Tibial nerve (tissue), 4 donors: Measurements from ENCODE around the gene WAPL. TPM values are rescaled to one million over a fixed set of nuclear protein-coding genes. Genes with fewer than 3 reads are reported as not detected.

Source experiments
- DNase-seq, 2 donors: peaks; one replicate each; pipeline ENCODE4 v3.0.0-alpha.2; 2019; ENCODE audit warnings: low spot score in 2 of 2
- H3K27ac ChIP-seq, 4 donors: fragments of 200-600 bp; sonication (generic) in 3 of 4; one replicate each; pipeline ENCODE4 v1.5.1; 2017 to 2019; ENCODE audit warnings: mild to moderate bottlenecking in 1 of 4
- H3K27me3 ChIP-seq, 2 donors: fragments of 200-600 bp; sonication (generic) in 1 of 2; one replicate each; pipeline versions ENCODE4 v1.5.1 to v1.6.0; 2017 to 2019
- H3K36me3 ChIP-seq, 3 donors: fragments of 200-600 bp; sonication (generic); one replicate each; pipeline ENCODE4 v1.5.1; 2018 to 2019
- H3K4me1 ChIP-seq, 4 donors: fragments of 200-600 bp; sonication (generic) in 3 of 4; one replicate each; pipeline ENCODE4 v1.5.1; 2017 to 2019
- H3K4me3 ChIP-seq, 4 donors: fragments of 200-600 bp; sonication (generic) in 3 of 4; one replicate each; pipeline ENCODE4 v1.5.1; 2017 to 2019; ENCODE audit warnings: mild to moderate bottlenecking in 1 of 4, moderate library complexity in 1 of 4
- H3K9me3 ChIP-seq, 4 donors: fragments of 200-600 bp; sonication (generic) in 3 of 4; one replicate each; pipeline ENCODE4 v1.5.1; 2017 to 2019
- CTCF ChIP-seq, 5 experiments: fragments of 200-600 bp in 3 of 5; fragments of 450-650 bp in 2 of 5; sonication (generic) in 3 of 5; IDR thresholded peaks; one replicate each; pipeline ENCODE4 v1.5.1; 2016 to 2019; ENCODE audit warnings: antibody characterized with exemption in 5 of 5, mild to moderate bottlenecking in 3 of 5, moderate library complexity in 2 of 5
- EP300 ChIP-seq, 2 donors: sonication (generic); formaldehyde crosslinking; IDR thresholded peaks; one replicate each; pipeline ENCODE4 v1.6.1; 2017; ENCODE audit warnings: antibody characterized with exemption in 2 of 2, mild to moderate bottlenecking in 1 of 2
- POLR2A ChIP-seq, 2 donors: fragments of 450-650 bp; IDR thresholded peaks; one replicate each; pipeline ENCODE4 v1.6.1; 2017; ENCODE audit warnings: antibody characterized with exemption in 2 of 2, mild to moderate bottlenecking in 2 of 2, moderate library complexity in 2 of 2
- WGBS, 2 donors: methylation state at CpG; one replicate each; pipeline ENCODE4 v1.1.5; 2018; 5-methylcytosine and 5-hydroxymethylcytosine counted together
- total RNA-seq, 4 donors: library from RNA; depleted of rRNA; stranded (reverse); fragments of >200 nt; gene quantifications; one replicate each; pipeline ENCODE4 v1.1.0, GENCODE V29; 2016

Gene WAPL
- total RNA-seq, 4 donors from 2014 or later: 26.7 to 50.4 (median 42.0) TPM

- WGBS, 2 donors: 85 to 95% methylated on average over 1 of the region's 1 CpG
- TF ChIP-seq EP300 (IDR thresholded peaks at IDR 0.05) (no peak), CTCF (IDR thresholded peaks at IDR 0.05) (no peak), POLR2A (IDR thresholded peaks at IDR 0.05) (no peak)
- no peak for DNase-seq
- H3K36me3 ChIP-seq: peaks cover 0 to 60% (median 0%) of the 10 kb centered on the region in 3 donors
- H3K27me3 ChIP-seq: no peaks in the 10 kb centered on the region
- H3K9me3 ChIP-seq: no peaks in the 10 kb centered on the region
- no peak overlapping the region for H3K4me3 ChIP-seq
- no peak overlapping the region for H3K27ac ChIP-seq
- no peaks in the 10 kb centered on the region for H3K4me1 ChIP-seq
Measured at GRCh38 chr10:86480571-86480970, 41.0 kb downstream of the WAPL start.

GRCh38 chr10:86472061-86472460 lies 49.5 kb downstream of the WAPL start:
- Histone ChIP-seq H3K4me3 (no peak overlapping the region), H3K36me3 (peaks cover 0 to 70% (median 8%) of the 10 kb centered on the region in 3 donors), H3K27ac (no peak overlapping the region), H3K9me3 (no peaks in the 10 kb centered on the region), H3K27me3 (no peaks in the 10 kb centered on the region), H3K4me1 (no peaks in the 10 kb centered on the region)
- TF ChIP-seq POLR2A (IDR thresholded peaks at IDR 0.05): no peak
- no peak for TF ChIP-seq EP300 (IDR thresholded peaks at IDR 0.05)
- no peak for TF ChIP-seq CTCF (IDR thresholded peaks at IDR 0.05)
- 87 to 90% methylated on average over 3 of the region's 3 CpGs for WGBS, 2 donors
- DNase-seq: no peak

- TF ChIP-seq POLR2A (IDR thresholded peaks at IDR 0.05) (no peak), CTCF (IDR thresholded peaks at IDR 0.05) (no peak), EP300 (IDR thresholded peaks at IDR 0.05) (no peak)
- H3K4me1 ChIP-seq: no peaks in the 10 kb centered on the region
Measured at GRCh38 chr10:86461963-86462804, 59.4 kb downstream of the WAPL start.

GRCh38 chr10:86451604-86451960 lies 70.0 kb downstream of the WAPL start:
- Histone ChIP-seq H3K4me1 (peaks cover 0 to 8% (median 0%) of the 10 kb centered on the region in 4 donors), H3K36me3 (peaks cover 0 to 76% (median 10%) of the 10 kb centered on the region in 3 donors), H3K4me3 (no peak overlapping the region), H3K27me3 (no peaks in the 10 kb centered on the region), H3K27ac (no peak overlapping the region), H3K9me3 (no peaks in the 10 kb centered on the region)
- no peak for TF ChIP-seq CTCF (IDR thresholded peaks at IDR 0.05)
- TF ChIP-seq EP300 (IDR thresholded peaks at IDR 0.05): no peak
- TF ChIP-seq POLR2A (IDR thresholded peaks at IDR 0.05): no peak
- 97 to 99% methylated on average over 4 of the region's 4 CpGs for WGBS, 2 donors
- DNase-seq: no peak

More at GRCh38 chr10:86461963-86462804, 59.4 kb downstream of the WAPL start:
- WGBS, 2 donors: 91 to 92% methylated on average over 10 of the region's 10 CpGs
- no peak overlapping the region for H3K4me3 ChIP-seq
- no peak for DNase-seq
- no peaks in the 10 kb centered on the region for H3K27me3 ChIP-seq
- H3K9me3 ChIP-seq: no peaks in the 10 kb centered on the region
- H3K36me3 ChIP-seq: peaks cover 0 to 89% (median 5%) of the 10 kb centered on the region in 3 donors
- no peak overlapping the region for H3K27ac ChIP-seq

- TF ChIP-seq EP300 (IDR thresholded peaks at IDR 0.05) (no peak), POLR2A (IDR thresholded peaks at IDR 0.05) (no peak), CTCF (IDR thresholded peaks at IDR 0.05) (no peak)
- no peaks in the 10 kb centered on the region for H3K27me3 ChIP-seq
- H3K4me3 ChIP-seq: no peak overlapping the region
- H3K9me3 ChIP-seq: no peaks in the 10 kb centered on the region
- no peak overlapping the region for H3K27ac ChIP-seq
- peaks cover 0 to 72% (median 9%) of the 10 kb centered on the region in 3 donors for H3K36me3 ChIP-seq
- DNase-seq: no peak
- whole genome bisulfite sequencing, 2 donors: 80 to 81% methylated on average over 7 of the region's 7 CpGs
- H3K4me1 ChIP-seq: peaks cover 0 to 9% (median 0%) of the 10 kb centered on the region in 4 donors
Measured at GRCh38 chr10:86450806-86451603, 70.6 kb downstream of the WAPL start.
